Keratinocyte (primary cell): ENCODE data around the gene TSPAN2. TPM values are rescaled to one million over a fixed set of nuclear protein-coding genes. Genes with fewer than 3 reads are reported as not detected.

Experiments
- DNase-seq: peaks from one replicate; pipeline ENCODE4 v3.0.0-alpha.2; 2011; ENCODE audit warnings: low read depth, missing footprints, low spot score
- FAIRE-seq: peaks from 2 replicates; lab custom pipeline; 2011; peaks lifted over from hg19 to GRCh38; lab: Jason Lieb, UNC
- H2AFZ ChIP-seq: 2 replicates; pipeline ENCODE4 v1.6.0; 2012; ENCODE audit warnings: low read length, control low read depth, inconsistent platforms; ENCODE audit not compliant: control insufficient read depth
- H3K27ac ChIP-seq: 2 replicates; pipeline ENCODE4 v1.5.1; 2011; ENCODE audit warnings: low read length; ENCODE audit not compliant: control insufficient read depth, insufficient read depth
- H3K27me3 ChIP-seq: 3 replicates; pipeline ENCODE4 v1.6.0; 2011; ENCODE audit warnings: low read length; ENCODE audit not compliant: control insufficient read depth, insufficient read depth; ENCODE audit errors: extremely low read depth
- H3K36me3 ChIP-seq, 2 experiments: 2 replicates in 1 of 2; 3 replicates in 1 of 2; pipeline ENCODE4 v1.5.1; 2011; ENCODE audit warnings: low read length in 2 of 2, mild to moderate bottlenecking in 1 of 2; ENCODE audit not compliant: control insufficient read depth in 2 of 2, insufficient read depth in 2 of 2; ENCODE audit errors: extremely low read depth in 1 of 2
- H3K4me1 ChIP-seq: 3 replicates; pipeline ENCODE4 v1.5.1; 2011; ENCODE audit warnings: low read length; ENCODE audit not compliant: control insufficient read depth, insufficient read depth; ENCODE audit errors: extremely low read depth
- H3K4me2 ChIP-seq: 3 replicates; pipeline ENCODE4 v1.6.0; 2011; ENCODE audit warnings: low read depth, low read length; ENCODE audit not compliant: control insufficient read depth, insufficient read depth; ENCODE audit errors: extremely low read depth
- H3K4me3 ChIP-seq, 3 experiments: fragments of 200-600 bp in 1 of 3; sonication (generic) in 1 of 3; 2 replicates in 2 of 3; 3 replicates in 1 of 3; pipeline ENCODE4 v1.5.1; 2011 to 2016; ENCODE audit warnings: low read length in 3 of 3, mild to moderate bottlenecking in 3 of 3, control low read depth in 2 of 3, inconsistent platforms in 1 of 3, low read depth in 1 of 3, mixed read lengths in 1 of 3, mixed run types in 1 of 3, moderate library complexity in 1 of 3; ENCODE audit not compliant: control insufficient read depth in 2 of 3, insufficient read depth in 2 of 3; ENCODE audit errors: extremely low read depth in 1 of 3
- H3K79me2 ChIP-seq: 2 replicates; pipeline ENCODE4 v1.6.0; 2012; ENCODE audit warnings: low read length; ENCODE audit not compliant: control insufficient read depth, insufficient read depth
- H3K9ac ChIP-seq: 3 replicates; pipeline ENCODE4 v1.6.0; 2011; ENCODE audit warnings: low read length; ENCODE audit not compliant: control insufficient read depth, insufficient read depth; ENCODE audit errors: extremely low read depth
- H3K9me1 ChIP-seq: 3 replicates; pipeline ENCODE4 v1.6.0; 2011; ENCODE audit warnings: low read length; ENCODE audit not compliant: control insufficient read depth, insufficient read depth; ENCODE audit errors: extremely low read depth
- H3K9me3 ChIP-seq: 2 replicates; pipeline ENCODE4 v1.5.1; 2012; ENCODE audit warnings: low read depth, low read length; ENCODE audit not compliant: control insufficient read depth
- H4K20me1 ChIP-seq: 3 replicates; pipeline ENCODE4 v1.6.0; 2011; ENCODE audit warnings: low read length; ENCODE audit not compliant: control insufficient read depth, insufficient read depth; ENCODE audit errors: extremely low read depth
- EZH2 ChIP-seq: IDR thresholded peaks from one replicate; pipeline ENCODE4 v1.6.1; 2012; ENCODE audit warnings: inconsistent platforms, mild to moderate bottlenecking, low read length, moderate library complexity
- dilution Hi-C: fragments of 300-500 bp; cut with MboI; formaldehyde crosslinking; loops from one replicate; pipeline ENCODE4 v1.7.0; 2020; ENCODE audit warnings: low sequenced_read_pairs; ENCODE audit not compliant: extremely low pct_ligation_motif_present
- polyA plus RNA-seq, 5 experiments: library from polyadenylated mRNA; depleted of rRNA in 3 of 5; stranded (reverse) in 3 of 5; stranded (forward) in 1 of 5; unstranded in 1 of 5; fragments of >200 nt; gene quantifications; 1 replicate in 1 of 5; 2 replicates in 3 of 5; 3 replicates in 1 of 5; pipeline versions ENCODE4 v1.2.1 to v1.2.3, GENCODE V29; 2011 to 2012; ENCODE audit warnings: missing spikeins in 2 of 5, low read depth in 1 of 5, low replicate concordance in 1 of 5
- TF ChIP-seq, protein P1 (sequence below), 3 experiments: IDR thresholded peaks in 1 of 3; conservative IDR thresholded peaks in 1 of 3; optimal IDR thresholded peaks in 1 of 3; 2 replicates in 2 of 3; 3 replicates in 1 of 3; pipeline versions ENCODE3 to v1.5.1; 2011; ENCODE audit warnings: low read length in 3 of 3, mild to moderate bottlenecking in 3 of 3, moderate library complexity in 2 of 3, control low read depth in 1 of 3, inconsistent platforms in 1 of 3; ENCODE audit not compliant: insufficient read depth in 2 of 3; ENCODE audit errors: extremely low read depth in 1 of 3

TSPAN2 gene
- polyA plus RNA-seq, 1 donor (not counting 4 experiments of a cell fraction or from before 2014, with no cell fraction given): 0.37 TPM

DNA sequence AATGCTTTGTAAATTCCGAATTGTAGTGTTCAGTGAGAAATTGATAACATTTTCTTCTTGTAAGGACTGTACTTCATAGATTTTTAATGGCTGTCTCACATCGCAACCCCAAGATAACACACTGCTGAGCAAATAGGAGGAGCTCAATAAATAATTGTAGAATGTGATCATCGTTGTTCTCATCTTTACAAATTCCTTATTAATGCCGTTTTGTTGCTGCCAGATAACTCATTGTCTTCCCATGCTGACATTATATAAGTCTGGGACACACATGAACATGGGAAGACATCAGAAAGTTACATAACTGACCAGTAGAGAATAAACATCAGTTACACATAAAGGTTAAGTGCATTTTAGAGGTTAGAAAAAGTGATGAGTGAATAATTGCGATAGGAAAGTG is 46.4 kb upstream of the TSPAN2 start:
- Histone ChIP-seq H3K36me3 (no peaks in the 10 kb centered on the region), H3K27ac (peak overlapping the region; percentile 69), H3K27me3 (no peaks in the 10 kb centered on the region), H2AFZ (no peak overlapping the region), H4K20me1 (no peaks in the 10 kb centered on the region), H3K9ac (no peak overlapping the region), H3K9me3 (no peaks in the 10 kb centered on the region), H3K79me2 (no peaks in the 10 kb centered on the region), H3K4me3 (no peak overlapping the region), H3K9me1 (no peaks in the 10 kb centered on the region), H3K4me2 (peak overlapping the region; percentile 41), H3K4me1 (peaks cover 46% of the 10 kb centered on the region)
- no peak for TF ChIP-seq EZH2
- TF ChIP-seq, protein P1, sequence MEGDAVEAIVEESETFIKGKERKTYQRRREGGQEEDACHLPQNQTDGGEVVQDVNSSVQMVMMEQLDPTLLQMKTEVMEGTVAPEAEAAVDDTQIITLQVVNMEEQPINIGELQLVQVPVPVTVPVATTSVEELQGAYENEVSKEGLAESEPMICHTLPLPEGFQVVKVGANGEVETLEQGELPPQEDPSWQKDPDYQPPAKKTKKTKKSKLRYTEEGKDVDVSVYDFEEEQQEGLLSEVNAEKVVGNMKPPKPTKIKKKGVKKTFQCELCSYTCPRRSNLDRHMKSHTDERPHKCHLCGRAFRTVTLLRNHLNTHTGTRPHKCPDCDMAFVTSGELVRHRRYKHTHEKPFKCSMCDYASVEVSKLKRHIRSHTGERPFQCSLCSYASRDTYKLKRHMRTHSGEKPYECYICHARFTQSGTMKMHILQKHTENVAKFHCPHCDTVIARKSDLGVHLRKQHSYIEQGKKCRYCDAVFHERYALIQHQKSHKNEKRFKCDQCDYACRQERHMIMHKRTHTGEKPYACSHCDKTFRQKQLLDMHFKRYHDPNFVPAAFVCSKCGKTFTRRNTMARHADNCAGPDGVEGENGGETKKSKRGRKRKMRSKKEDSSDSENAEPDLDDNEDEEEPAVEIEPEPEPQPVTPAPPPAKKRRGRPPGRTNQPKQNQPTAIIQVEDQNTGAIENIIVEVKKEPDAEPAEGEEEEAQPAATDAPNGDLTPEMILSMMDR (optimal IDR thresholded peaks at IDR 0.05 in 1 of 3, IDR thresholded peaks at IDR 0.05 in 1 of 3, conservative IDR thresholded peaks at IDR 0.05 in 1 of 3; ENCODE audit: extremely low read depth in 1 of 3, insufficient read depth in 2 of 3, low read length in 3 of 3): no peak
- dilution Hi-C loops: loop anchor here (10.0 to 25.0 kb wide), 2 partner anchors 327 to 459 kb away; no protein-coding TSS in a partner anchor
- FAIRE-seq (peak; percentile 48), DNase-seq (no peak)

DNA sequence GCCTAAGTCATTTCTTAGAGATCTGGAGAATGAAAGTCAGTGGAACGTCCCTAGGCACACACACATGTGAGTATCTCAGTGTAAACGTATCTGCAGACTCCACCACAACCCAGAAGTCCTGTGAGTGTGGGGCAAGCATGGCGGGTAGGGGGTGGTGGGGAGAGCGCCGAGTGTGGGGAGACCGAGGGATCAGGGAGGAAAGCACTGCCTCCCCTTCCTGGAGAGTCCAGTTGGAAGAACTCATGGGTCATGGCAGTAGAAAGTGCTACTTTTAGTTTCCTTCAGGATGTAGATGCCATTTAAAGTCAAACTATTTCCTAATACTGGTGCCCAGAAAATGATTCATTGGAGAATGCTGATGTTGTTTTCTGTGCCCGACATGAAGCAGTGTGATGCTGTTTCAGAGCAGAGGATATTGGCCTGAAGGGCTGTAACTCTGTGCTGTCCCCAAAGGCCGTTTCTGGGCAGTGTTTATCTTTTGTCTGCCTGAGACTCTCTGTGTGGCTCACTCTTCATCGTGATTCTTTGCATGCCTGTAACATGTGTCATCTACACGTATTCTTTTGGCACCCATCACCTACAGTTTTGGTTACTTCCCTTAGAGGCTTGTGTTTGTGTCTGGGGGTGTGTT is 45.7 kb upstream of the TSPAN2 start:
- no peak overlapping the region for H3K9ac ChIP-seq
- H3K9me1 ChIP-seq: no peaks in the 10 kb centered on the region
- H4K20me1 ChIP-seq: no peaks in the 10 kb centered on the region
- H2AFZ ChIP-seq: no peak overlapping the region
- H3K4me2 ChIP-seq: peak overlapping the region; percentile 41
- no peaks in the 10 kb centered on the region for H3K79me2 ChIP-seq
- no peaks in the 10 kb centered on the region for H3K36me3 ChIP-seq
- DNase-seq: no peak
- peak overlapping the region; percentile 69 for H3K27ac ChIP-seq
- TF ChIP-seq, protein P1 (optimal IDR thresholded peaks at IDR 0.05 in 1 of 3, IDR thresholded peaks at IDR 0.05 in 1 of 3, conservative IDR thresholded peaks at IDR 0.05 in 1 of 3; ENCODE audit: extremely low read depth in 1 of 3, insufficient read depth in 2 of 3, low read length in 3 of 3): peak in 1 of 3 experiments; percentile 8
- TF ChIP-seq EZH2: no peak
- dilution Hi-C loops: loop anchor here (10.0 to 25.0 kb wide), 2 partner anchors 327 to 460 kb away; no protein-coding TSS in a partner anchor
- H3K4me3 ChIP-seq: no peak overlapping the region
- peak; percentile 98 for FAIRE-seq
- no peaks in the 10 kb centered on the region for H3K27me3 ChIP-seq
- H3K9me3 ChIP-seq: no peaks in the 10 kb centered on the region
- peaks cover 46% of the 10 kb centered on the region for H3K4me1 ChIP-seq
